ENCODE results near the gene SDK1. TPM values are rescaled to one million over a fixed set of nuclear protein-coding genes. Genes with fewer than 3 reads are reported as not detected.
"Not testable (repeated sequence)": the region's sequence is repeated elsewhere in the genome, so short reads cannot be mapped to it uniquely, and the experiment has no call there.

The SDK1 gene
- total RNA-seq, 1 donor from 2014 or later, result 3.9 TPM

- Histone ChIP-seq H3K36me3 (ENCODE audit: control insufficient read depth, insufficient read depth, low read length) (no peaks in the 10 kb centered on the region), H3K4me3 (ENCODE audit: low read depth, low read length) (no peak overlapping the region), H3K27me3 (ENCODE audit: control insufficient read depth, insufficient read depth, low read length) (no peaks in the 10 kb centered on the region)
- TF ChIP-seq CTCF (IDR thresholded peaks at IDR 0.05; ENCODE audit: insufficient read depth, low read length, poor library complexity, severe bottlenecking), result no peak
- no peak for DNase-seq (ENCODE audit: low read depth)
These were observed 452.8 kb downstream of the SDK1 start for GRCh38 chr7:3753868-3754267.

GRCh38 chr7:3754493-3755341, 453.7 kb downstream of the SDK1 start:
- DNase-seq (ENCODE audit: low read depth), result no peak
- no peaks in the 10 kb centered on the region for H3K36me3 ChIP-seq (ENCODE audit: control insufficient read depth, insufficient read depth, low read length)
- no peaks in the 10 kb centered on the region for H3K27me3 ChIP-seq (ENCODE audit: control insufficient read depth, insufficient read depth, low read length)
- TF ChIP-seq CTCF (IDR thresholded peaks at IDR 0.05; ENCODE audit: insufficient read depth, low read length, poor library complexity, severe bottlenecking), result no peak
- no peak overlapping the region for H3K4me3 ChIP-seq (ENCODE audit: low read depth, low read length)

GRCh38 chr7:3755778-3756453, 454.9 kb downstream of the SDK1 start:
- not testable (repeated sequence) for H3K4me3 ChIP-seq (ENCODE audit: low read depth, low read length); DNase-seq (ENCODE audit: low read depth); H3K36me3 ChIP-seq (ENCODE audit: control insufficient read depth, insufficient read depth, low read length); H3K27me3 ChIP-seq (ENCODE audit: control insufficient read depth, insufficient read depth, low read length)

GRCh38 chr7:3757059-3757458, 456.0 kb downstream of the SDK1 start:
- Histone ChIP-seq H3K27me3 (ENCODE audit: control insufficient read depth, insufficient read depth, low read length) (no peaks in the 10 kb centered on the region), H3K36me3 (ENCODE audit: control insufficient read depth, insufficient read depth, low read length) (no peaks in the 10 kb centered on the region), H3K4me3 (ENCODE audit: low read depth, low read length) (no peak overlapping the region)
- TF ChIP-seq CTCF (IDR thresholded peaks at IDR 0.05; ENCODE audit: insufficient read depth, low read length, poor library complexity, severe bottlenecking), result no peak
- DNase-seq (ENCODE audit: low read depth), result no peak

- no peak overlapping the region for H3K4me3 ChIP-seq (ENCODE audit: low read depth, low read length)
- no peak for TF ChIP-seq CTCF (IDR thresholded peaks at IDR 0.05; ENCODE audit: insufficient read depth, low read length, poor library complexity, severe bottlenecking)
- H3K36me3 ChIP-seq (ENCODE audit: control insufficient read depth, insufficient read depth, low read length), result no peaks in the 10 kb centered on the region
- H3K27me3 ChIP-seq (ENCODE audit: control insufficient read depth, insufficient read depth, low read length), result no peaks in the 10 kb centered on the region
- DNase-seq (ENCODE audit: low read depth), result no peak
These were observed 459.6 kb downstream of the SDK1 start for GRCh38 chr7:3760651-3761050.

GRCh38 chr7:3762146-3762831, 461.2 kb downstream of the SDK1 start:
- TF ChIP-seq CTCF (IDR thresholded peaks at IDR 0.05; ENCODE audit: insufficient read depth, low read length, poor library complexity, severe bottlenecking), result no peak
- Histone ChIP-seq H3K4me3 (ENCODE audit: low read depth, low read length) (no peak overlapping the region), H3K27me3 (ENCODE audit: control insufficient read depth, insufficient read depth, low read length) (no peaks in the 10 kb centered on the region), H3K36me3 (ENCODE audit: control insufficient read depth, insufficient read depth, low read length) (no peaks in the 10 kb centered on the region)
- DNase-seq (ENCODE audit: low read depth), result no peak

All from kidney epithelial cell (primary cell).